Nephron (organoid): Measurements from ENCODE around the gene MACROD2.

Experiments
- H3K27ac Mint-ChIP-seq, 3 experiments: 2 replicates each; pipeline ENCODE4 v1.8.0; 2020; ENCODE audit warnings: mixed read lengths in 3 of 3, mild to moderate bottlenecking in 2 of 3, moderate library complexity in 1 of 3
- H3K27me3 Mint-ChIP-seq: 2 replicates; pipeline ENCODE4 v1.8.0; 2021; ENCODE audit warnings: low read depth, mild to moderate bottlenecking, moderate library complexity, mixed read lengths
- H3K36me3 Mint-ChIP-seq: 2 replicates; pipeline ENCODE4 v1.8.0; 2020; ENCODE audit warnings: low read depth, mixed read lengths
- H3K4me1 Mint-ChIP-seq: 2 replicates; pipeline ENCODE4 v1.8.0; 2020; ENCODE audit warnings: mixed read lengths
- H3K4me3 Mint-ChIP-seq, 3 experiments: 2 replicates each; pipeline ENCODE4 v1.8.0; 2020; ENCODE audit warnings: mild to moderate bottlenecking in 3 of 3, mixed read lengths in 3 of 3, moderate library complexity in 2 of 3
- H3K9me3 Mint-ChIP-seq: 2 replicates; pipeline ENCODE4 v1.8.0; 2020; ENCODE audit warnings: mixed read lengths
- TF ChIP-seq, protein P1 (sequence below), 3 experiments: fragments of 200-600 bp; sonication (generic); IDR thresholded peaks; one replicate each; pipeline ENCODE4 v1.5.0; 2021; ENCODE audit warnings: antibody characterized with exemption in 3 of 3; ENCODE audit not compliant: unreplicated experiment in 3 of 3

Gene MACROD2

DNA sequence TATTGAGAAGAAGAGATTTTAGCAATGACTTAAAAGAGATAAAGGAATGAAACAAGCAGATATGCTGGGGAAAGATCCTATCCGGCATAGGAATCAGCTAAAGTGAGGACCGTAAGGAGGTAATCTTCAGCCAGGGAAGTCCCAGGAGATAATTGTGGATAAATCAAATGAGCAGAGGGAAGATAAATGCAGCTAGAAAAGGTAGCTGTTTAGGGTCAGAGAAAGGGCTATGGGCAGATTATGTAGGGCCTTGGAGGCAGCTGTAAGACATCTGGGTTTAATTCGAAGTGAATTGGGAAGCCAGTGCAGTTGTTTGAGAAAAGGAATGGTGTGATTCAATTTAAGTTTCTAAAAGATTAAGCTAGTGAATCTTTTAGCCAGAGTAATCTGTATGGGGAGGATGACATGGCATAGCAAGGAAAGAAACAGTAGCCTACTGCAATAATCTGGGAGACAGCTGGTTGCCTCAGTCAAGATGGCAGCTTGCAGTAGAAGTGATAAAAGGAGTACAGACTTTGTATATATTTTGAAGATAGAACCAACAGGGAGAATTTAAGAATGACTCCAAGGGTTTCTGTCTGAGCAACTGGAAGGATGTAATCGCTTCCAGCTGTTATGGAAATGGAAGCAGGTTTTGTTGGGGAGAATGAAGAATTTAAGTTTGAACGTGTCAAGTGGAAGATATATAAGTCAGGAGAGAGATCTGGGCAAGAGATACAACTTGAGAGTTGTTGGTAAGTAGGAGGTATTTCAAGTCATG, 894.4 kb downstream of the MACROD2 start:
- H3K9me3 Mint-ChIP-seq = no peaks in the 10 kb centered on the region
- H3K4me3 Mint-ChIP-seq = no peak overlapping the region
- H3K4me1 Mint-ChIP-seq = peaks cover 14% of the 10 kb centered on the region
- no peaks in the 10 kb centered on the region for H3K36me3 Mint-ChIP-seq
- peak overlapping the region in 2 of 3 experiments; percentile 1 to 26 for H3K27ac Mint-ChIP-seq
- peaks cover 4% of the 10 kb centered on the region for H3K27me3 Mint-ChIP-seq
- TF ChIP-seq, protein P1, sequence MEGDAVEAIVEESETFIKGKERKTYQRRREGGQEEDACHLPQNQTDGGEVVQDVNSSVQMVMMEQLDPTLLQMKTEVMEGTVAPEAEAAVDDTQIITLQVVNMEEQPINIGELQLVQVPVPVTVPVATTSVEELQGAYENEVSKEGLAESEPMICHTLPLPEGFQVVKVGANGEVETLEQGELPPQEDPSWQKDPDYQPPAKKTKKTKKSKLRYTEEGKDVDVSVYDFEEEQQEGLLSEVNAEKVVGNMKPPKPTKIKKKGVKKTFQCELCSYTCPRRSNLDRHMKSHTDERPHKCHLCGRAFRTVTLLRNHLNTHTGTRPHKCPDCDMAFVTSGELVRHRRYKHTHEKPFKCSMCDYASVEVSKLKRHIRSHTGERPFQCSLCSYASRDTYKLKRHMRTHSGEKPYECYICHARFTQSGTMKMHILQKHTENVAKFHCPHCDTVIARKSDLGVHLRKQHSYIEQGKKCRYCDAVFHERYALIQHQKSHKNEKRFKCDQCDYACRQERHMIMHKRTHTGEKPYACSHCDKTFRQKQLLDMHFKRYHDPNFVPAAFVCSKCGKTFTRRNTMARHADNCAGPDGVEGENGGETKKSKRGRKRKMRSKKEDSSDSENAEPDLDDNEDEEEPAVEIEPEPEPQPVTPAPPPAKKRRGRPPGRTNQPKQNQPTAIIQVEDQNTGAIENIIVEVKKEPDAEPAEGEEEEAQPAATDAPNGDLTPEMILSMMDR (IDR thresholded peaks at IDR 0.05; ENCODE audit: unreplicated experiment in 3 of 3) = no peak

DNA sequence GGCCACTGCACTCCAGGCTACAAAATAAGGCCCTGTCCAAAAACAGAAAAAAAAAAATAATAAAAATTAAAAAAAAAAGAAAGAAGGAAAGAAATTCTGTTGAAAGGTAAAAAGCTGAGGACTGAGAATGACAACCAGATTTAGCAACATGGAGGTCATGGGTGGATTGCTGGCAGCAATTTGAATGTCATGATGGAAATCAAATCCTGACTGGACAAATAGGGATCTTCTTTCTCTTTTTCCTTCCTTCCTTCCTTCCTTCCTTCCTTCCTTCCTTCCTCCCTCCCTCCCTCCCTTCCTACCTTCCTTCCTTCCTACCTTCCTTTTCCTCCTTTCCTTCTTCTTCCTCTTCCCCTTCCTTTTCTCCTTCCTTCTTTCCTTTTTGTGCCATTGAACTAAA, 895.4 kb downstream of the MACROD2 start:
- Mint-ChIP-seq H3K4me1 (peaks cover 14% of the 10 kb centered on the region), H3K36me3 (no peaks in the 10 kb centered on the region), H3K9me3 (no peaks in the 10 kb centered on the region), H3K27ac (no peak overlapping the region), H3K27me3 (peaks cover 4% of the 10 kb centered on the region), H3K4me3 (no peak overlapping the region)
- TF ChIP-seq, protein P1 (IDR thresholded peaks at IDR 0.05; ENCODE audit: unreplicated experiment in 3 of 3) = no peak

DNA sequence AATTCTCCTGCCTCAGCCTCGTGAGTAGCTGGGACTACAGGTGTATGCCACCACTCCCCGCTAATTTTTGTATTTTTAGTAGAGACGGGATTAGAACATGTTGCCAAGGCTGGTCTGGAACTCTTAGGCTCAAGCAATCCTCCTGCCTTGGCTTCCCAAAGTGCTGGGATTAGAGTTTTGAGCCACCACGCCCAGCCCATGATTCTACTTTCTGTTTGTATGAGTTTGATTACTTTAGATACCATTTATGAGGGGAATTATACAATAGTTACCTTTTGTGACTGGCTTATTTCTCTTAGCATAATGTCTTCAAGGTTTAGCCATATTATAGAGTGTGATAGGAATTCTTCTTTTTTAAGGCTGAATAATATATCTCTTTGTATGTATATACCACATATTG, 897.5 kb downstream of the MACROD2 start:
- TF ChIP-seq, protein P1 (IDR thresholded peaks at IDR 0.05; ENCODE audit: unreplicated experiment in 3 of 3) = no peak
- Mint-ChIP-seq H3K27ac (no peak overlapping the region), H3K4me1 (peaks cover 14% of the 10 kb centered on the region), H3K36me3 (peaks cover 3% of the 10 kb centered on the region), H3K27me3 (no peaks in the 10 kb centered on the region), H3K9me3 (peaks cover 1% of the 10 kb centered on the region), H3K4me3 (no peak overlapping the region)

DNA sequence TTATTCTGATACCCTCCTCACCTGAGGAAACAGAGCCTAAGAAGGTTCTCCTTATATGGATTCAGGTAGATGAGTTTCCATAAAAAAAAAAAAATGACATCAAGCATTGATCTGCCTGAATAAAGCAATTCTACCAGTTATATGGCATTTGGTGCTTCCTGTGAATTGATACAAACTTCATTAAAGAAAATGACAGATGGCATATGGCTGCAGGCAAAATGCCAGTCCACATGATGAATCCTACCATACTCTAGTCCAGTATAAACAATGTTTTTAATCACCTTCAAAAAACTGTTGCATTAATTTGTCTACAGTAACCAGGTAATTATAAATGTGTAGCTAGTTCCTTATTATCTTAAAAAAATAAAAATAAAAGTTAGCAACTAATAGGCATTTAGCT, 901.3 kb downstream of the MACROD2 start:
- H3K27me3 Mint-ChIP-seq = no peaks in the 10 kb centered on the region
- no peaks in the 10 kb centered on the region for H3K4me1 Mint-ChIP-seq
- peaks cover 2% of the 10 kb centered on the region for H3K9me3 Mint-ChIP-seq
- peaks cover 4% of the 10 kb centered on the region for H3K36me3 Mint-ChIP-seq
- H3K4me3 Mint-ChIP-seq = no peak overlapping the region
- H3K27ac Mint-ChIP-seq = no peak overlapping the region
- TF ChIP-seq, protein P1 (IDR thresholded peaks at IDR 0.05; ENCODE audit: unreplicated experiment in 3 of 3) = no peak

DNA sequence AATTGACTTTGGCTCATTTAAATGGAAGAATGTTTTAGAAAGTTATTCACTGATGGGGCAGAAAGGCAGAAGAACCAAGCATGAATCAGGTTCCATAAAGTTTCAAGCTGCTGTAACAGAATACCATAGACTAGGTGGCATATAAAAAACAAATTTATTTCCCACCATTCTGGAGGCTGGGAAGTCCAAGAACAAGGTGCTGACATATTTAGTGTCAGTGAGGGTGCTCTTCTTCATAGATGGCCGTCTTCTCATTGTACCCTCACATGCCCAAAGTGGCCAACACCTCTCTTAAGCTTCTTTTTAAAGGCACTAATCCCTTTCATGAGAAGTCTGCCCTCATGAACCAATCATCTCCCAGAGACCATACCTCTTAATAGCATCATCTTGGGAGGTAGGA, 902.3 kb downstream of the MACROD2 start:
- TF ChIP-seq, protein P1 (IDR thresholded peaks at IDR 0.05; ENCODE audit: unreplicated experiment in 3 of 3) = no peak
- Mint-ChIP-seq H3K4me3 (no peak overlapping the region), H3K36me3 (peaks cover 4% of the 10 kb centered on the region), H3K4me1 (no peaks in the 10 kb centered on the region), H3K27me3 (no peaks in the 10 kb centered on the region), H3K27ac (no peak overlapping the region), H3K9me3 (peaks cover 2% of the 10 kb centered on the region)
